H9 (cell line): Measurements from ENCODE around the gene CNOT4. TPM values are rescaled to one million over a fixed set of nuclear protein-coding genes. Genes with fewer than 3 reads are reported as not detected.
A peak's percentile ranks its signal among the peaks of the same experiment; 100 is the strongest.

Experiments used
- DNase-seq: peaks from one replicate; pipeline ENCODE4 v3.0.0-alpha.2; 2017
- H2AFZ ChIP-seq: one replicate; pipeline ENCODE4 v1.6.1; 2013; ENCODE audit warnings: mild to moderate bottlenecking, low read length, control low read depth, moderate library complexity
- H2AK5ac ChIP-seq: 2 replicates; pipeline ENCODE4 v1.6.1; 2013; ENCODE audit warnings: low read length, control low read depth, mixed read lengths; ENCODE audit not compliant: insufficient read length
- H2BK120ac ChIP-seq: one replicate; pipeline ENCODE4 v1.6.1; 2013; ENCODE audit warnings: low read depth, mild to moderate bottlenecking, low read length, control low read depth, inconsistent platforms; ENCODE audit not compliant: poor library complexity, severe bottlenecking
- H2BK12ac ChIP-seq: 2 replicates; pipeline ENCODE4 v1.6.1; 2013; ENCODE audit warnings: low read length, control low read depth, mixed read lengths, low read depth; ENCODE audit not compliant: insufficient read length
- H2BK15ac ChIP-seq: 2 replicates; pipeline ENCODE4 v1.6.1; 2013; ENCODE audit warnings: low read depth, low read length, control low read depth
- H2BK20ac ChIP-seq: one replicate; pipeline ENCODE4 v1.6.1; 2013; ENCODE audit warnings: low read depth, mild to moderate bottlenecking, low read length, control low read depth, inconsistent platforms; ENCODE audit not compliant: poor library complexity, severe bottlenecking
- H2BK5ac ChIP-seq: 2 replicates; pipeline ENCODE4 v1.6.1; 2013; ENCODE audit warnings: low read length, control low read depth, mixed read lengths; ENCODE audit not compliant: insufficient read length
- H3K14ac ChIP-seq: 2 replicates; pipeline ENCODE4 v1.6.1; 2013; ENCODE audit warnings: low read length, control low read depth; ENCODE audit not compliant: insufficient read depth
- H3K18ac ChIP-seq: 2 replicates; pipeline ENCODE4 v1.6.1; 2013; ENCODE audit warnings: low read depth, mild to moderate bottlenecking, mixed read lengths, low read length, control low read depth; ENCODE audit not compliant: insufficient read length
- H3K23ac ChIP-seq: 2 replicates; pipeline ENCODE4 v1.6.1; 2013; ENCODE audit warnings: low read length, control low read depth, mixed read lengths, low read depth; ENCODE audit not compliant: insufficient read length
- H3K23me2 ChIP-seq: 2 replicates; pipeline ENCODE4 v1.6.1; 2013; ENCODE audit warnings: low read depth, mild to moderate bottlenecking, mixed read lengths, low read length, control low read depth; ENCODE audit not compliant: insufficient read length, poor library complexity, severe bottlenecking
- H3K27ac ChIP-seq: 2 replicates; pipeline ENCODE4 v1.5.1; 2013; ENCODE audit warnings: low read length, control low read depth, mixed read lengths, low read depth; ENCODE audit not compliant: insufficient read length
- H3K27me3 ChIP-seq: 2 replicates; pipeline ENCODE4 v1.6.1; 2013; ENCODE audit warnings: low read length, control low read depth, inconsistent platforms; ENCODE audit not compliant: insufficient read depth
- H3K4ac ChIP-seq: 2 replicates; pipeline ENCODE4 v1.6.1; 2013; ENCODE audit warnings: low read depth, mild to moderate bottlenecking, control low read depth, inconsistent platforms, low read length, moderate library complexity
- H3K4me1 ChIP-seq: 2 replicates; pipeline ENCODE4 v1.6.1; 2013; ENCODE audit warnings: low read length, control low read depth, inconsistent platforms; ENCODE audit not compliant: insufficient read depth
- H3K4me2 ChIP-seq: 2 replicates; pipeline ENCODE4 v1.6.1; 2013; ENCODE audit warnings: low read length, control low read depth, mixed read lengths; ENCODE audit not compliant: insufficient read length, insufficient read depth
- H3K56ac ChIP-seq: 2 replicates; pipeline ENCODE4 v1.6.1; 2013; ENCODE audit warnings: low read depth, mild to moderate bottlenecking, mixed read lengths, low read length, control low read depth; ENCODE audit not compliant: insufficient read length
- H3K79me1 ChIP-seq: 2 replicates; pipeline ENCODE4 v1.6.1; 2013; ENCODE audit warnings: low read depth, mild to moderate bottlenecking, moderate library complexity, low read length, control low read depth, inconsistent platforms; ENCODE audit not compliant: insufficient read depth, poor library complexity, severe bottlenecking
- H3K79me2 ChIP-seq: 2 replicates; pipeline ENCODE4 v1.6.1; 2013; ENCODE audit warnings: low read length, control low read depth, inconsistent platforms; ENCODE audit not compliant: insufficient read depth
- H3K9ac ChIP-seq: 2 replicates; pipeline ENCODE4 v1.6.1; 2013; ENCODE audit warnings: low read length, control low read depth, mixed read lengths; ENCODE audit not compliant: insufficient read length; ENCODE audit errors: extremely low read depth
- H3K9me3 ChIP-seq: one replicate; pipeline ENCODE4 v1.6.1; 2013; ENCODE audit warnings: low read depth, low read length, inconsistent platforms; ENCODE audit not compliant: control insufficient read depth
- H3T11ph ChIP-seq: one replicate; pipeline ENCODE4 v1.6.1; 2013; ENCODE audit warnings: mild to moderate bottlenecking, low read length, control low read depth, inconsistent platforms
- H4K20me1 ChIP-seq: one replicate; pipeline ENCODE4 v1.6.1; 2013; ENCODE audit not compliant: control insufficient read depth, insufficient read length, insufficient read depth
- H4K5ac ChIP-seq: 2 replicates; pipeline ENCODE4 v1.6.1; 2013; ENCODE audit warnings: low read depth, mild to moderate bottlenecking, mixed read lengths, low read length, control low read depth; ENCODE audit not compliant: insufficient read length
- H4K8ac ChIP-seq: replicated peaks from 2 replicates; pipeline ENCODE4 v1.6.1; 2013; ENCODE audit warnings: low read length, control low read depth, mixed read lengths, low read depth; ENCODE audit not compliant: insufficient read length
- H4K91ac ChIP-seq: 2 replicates; pipeline ENCODE4 v1.6.1; 2013; ENCODE audit warnings: low read depth, mild to moderate bottlenecking, moderate library complexity, mixed read lengths, low read length, control low read depth; ENCODE audit not compliant: insufficient read length
- H3K27ac Mint-ChIP-seq, 3 experiments: 2 replicates in 2 of 3; 3 replicates in 1 of 3; pipeline ENCODE4 v1.8.0; 2020 to 2021; ENCODE audit warnings: mixed read lengths in 3 of 3, mild to moderate bottlenecking in 1 of 3, moderate library complexity in 1 of 3
- H3K27me3 Mint-ChIP-seq: 2 replicates; pipeline ENCODE4 v1.8.0; 2021; ENCODE audit warnings: low read depth, mild to moderate bottlenecking, moderate library complexity, mixed read lengths
- H3K36me3 Mint-ChIP-seq, 3 experiments: 2 replicates in 2 of 3; 3 replicates in 1 of 3; pipeline ENCODE4 v1.8.0; 2020 to 2021; ENCODE audit warnings: low read depth in 3 of 3, mixed read lengths in 3 of 3; ENCODE audit not compliant: insufficient read depth in 1 of 3
- H3K4me1 Mint-ChIP-seq, 2 experiments: 2 replicates each; pipeline ENCODE4 v1.8.0; 2020; ENCODE audit warnings: mixed read lengths in 2 of 2
- H3K4me3 Mint-ChIP-seq, 2 experiments: 2 replicates in 1 of 2; 3 replicates in 1 of 2; pipeline ENCODE4 v1.8.0; 2020 to 2021; ENCODE audit warnings: mild to moderate bottlenecking in 2 of 2, mixed read lengths in 2 of 2, moderate library complexity in 1 of 2
- H3K9me3 Mint-ChIP-seq, 2 experiments: 2 replicates in 1 of 2; 3 replicates in 1 of 2; pipeline ENCODE4 v1.8.0; 2020; ENCODE audit warnings: mild to moderate bottlenecking in 2 of 2, mixed read lengths in 2 of 2, moderate library complexity in 1 of 2
- WGBS: extraction: QIAGEN DNeasy Blood & Tissue Kit; methylation state at CpG from one replicate; pipeline ENCODE4 v1.1.7; 2013; ENCODE audit warnings: missing lambda C conversion rate, low lambda C conversion rate, mixed read lengths; ENCODE audit not compliant: insufficient read length; ENCODE audit errors: extremely low coverage; 5-methylcytosine and 5-hydroxymethylcytosine counted together
- total RNA-seq: library from RNA; stranded (reverse); gene quantifications from 2 replicates; pipeline ENCODE4 v1.2.1, GENCODE V29; 2021
- TF ChIP-seq, protein P1 (sequence below): fragments of 200-600 bp; sonication (generic); conservative IDR thresholded peaks from 3 replicates; pipeline ENCODE4 v1.8.0; 2021; ENCODE audit warnings: antibody characterized with exemption, mild to moderate bottlenecking

Gene CNOT4
- total RNA-seq, 1 experiment from 2014 or later: 27.4 TPM

DNA sequence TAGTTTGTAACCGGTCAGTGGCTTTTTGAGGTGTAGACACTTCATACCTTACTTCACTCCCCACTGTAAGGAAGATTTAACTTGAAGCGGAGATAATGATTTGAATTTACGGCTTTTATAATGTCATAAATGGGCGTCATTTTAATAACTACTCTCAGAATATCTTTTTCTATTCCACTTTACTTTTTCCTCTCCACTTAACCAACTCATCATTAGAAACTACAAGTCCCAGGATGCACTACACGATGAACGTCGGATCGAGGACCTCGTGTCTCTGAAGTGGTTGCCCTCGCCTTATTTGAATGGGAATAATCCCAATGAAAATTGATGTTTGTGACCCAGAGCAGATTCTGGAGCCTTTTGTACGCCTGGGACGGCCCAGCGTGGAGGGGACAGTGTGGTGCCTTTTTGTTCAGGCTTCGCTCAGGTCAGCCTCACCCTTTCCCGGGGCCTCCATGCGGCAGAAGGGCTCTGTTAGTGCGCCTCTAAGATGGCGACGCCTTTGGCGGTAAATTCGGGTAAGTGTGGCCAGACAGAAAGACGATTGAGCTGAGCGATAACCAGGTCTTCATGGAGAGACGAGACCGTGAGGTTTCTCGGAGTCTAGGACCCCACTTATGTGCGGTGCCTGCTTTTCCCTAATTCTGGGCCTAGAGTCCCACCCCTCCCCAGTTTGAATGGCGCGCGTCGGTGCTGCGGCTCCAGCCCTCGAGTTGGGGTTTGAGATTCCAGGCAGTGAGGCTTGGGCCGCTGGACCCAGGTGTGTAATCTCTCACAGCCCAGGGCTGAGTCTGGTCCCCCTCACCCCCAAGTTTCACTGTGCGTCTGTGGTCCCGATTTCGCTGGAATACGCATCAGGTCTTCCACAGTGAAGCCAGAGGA lies 47.8 kb upstream of the CNOT4 start, which contains the start of gene NUP205:
Gene NUP205, plus strand, starts transcription at position 463 of the 882 bp plus-strand sequence. Its CDS starts 28 bp downstream, at position 491.
- H3K23ac ChIP-seq: no peak within 1 kb of the TSS
- H3K56ac ChIP-seq: peak within 1 kb of the TSS; percentile 44
- H3K27me3 Mint-ChIP-seq: no peaks in the 10 kb centered on the region
- H3K23me2 ChIP-seq: peaks cover 6% of the 10 kb centered on the region
- no peaks in the 10 kb centered on the region for H3K9me3 ChIP-seq
- peak within 1 kb of the TSS; percentile 97 for H2BK5ac ChIP-seq
- H3K9me3 Mint-ChIP-seq: no peaks in the 10 kb centered on the region
- H3K79me1 ChIP-seq: no peaks in the 10 kb centered on the region
- H3K4me2 ChIP-seq: peak within 1 kb of the TSS; percentile 63
- no peak within 1 kb of the TSS for H2AK5ac ChIP-seq
- H3K9ac ChIP-seq: peak within 1 kb of the TSS; percentile 99
- TF ChIP-seq, protein P1, sequence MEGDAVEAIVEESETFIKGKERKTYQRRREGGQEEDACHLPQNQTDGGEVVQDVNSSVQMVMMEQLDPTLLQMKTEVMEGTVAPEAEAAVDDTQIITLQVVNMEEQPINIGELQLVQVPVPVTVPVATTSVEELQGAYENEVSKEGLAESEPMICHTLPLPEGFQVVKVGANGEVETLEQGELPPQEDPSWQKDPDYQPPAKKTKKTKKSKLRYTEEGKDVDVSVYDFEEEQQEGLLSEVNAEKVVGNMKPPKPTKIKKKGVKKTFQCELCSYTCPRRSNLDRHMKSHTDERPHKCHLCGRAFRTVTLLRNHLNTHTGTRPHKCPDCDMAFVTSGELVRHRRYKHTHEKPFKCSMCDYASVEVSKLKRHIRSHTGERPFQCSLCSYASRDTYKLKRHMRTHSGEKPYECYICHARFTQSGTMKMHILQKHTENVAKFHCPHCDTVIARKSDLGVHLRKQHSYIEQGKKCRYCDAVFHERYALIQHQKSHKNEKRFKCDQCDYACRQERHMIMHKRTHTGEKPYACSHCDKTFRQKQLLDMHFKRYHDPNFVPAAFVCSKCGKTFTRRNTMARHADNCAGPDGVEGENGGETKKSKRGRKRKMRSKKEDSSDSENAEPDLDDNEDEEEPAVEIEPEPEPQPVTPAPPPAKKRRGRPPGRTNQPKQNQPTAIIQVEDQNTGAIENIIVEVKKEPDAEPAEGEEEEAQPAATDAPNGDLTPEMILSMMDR: no peak
- peak within 1 kb of the TSS; percentile 97 for H3K18ac ChIP-seq
- H3K4ac ChIP-seq: peak within 1 kb of the TSS; percentile 2; the same call in 1 of the 2 replicates
- no peak within 1 kb of the TSS for H3K27ac Mint-ChIP-seq
- no peak within 1 kb of the TSS for H2BK20ac ChIP-seq
- H2AFZ ChIP-seq: peak within 1 kb of the TSS; percentile 71
- H3K4me1 Mint-ChIP-seq: peaks cover 21 to 28% of the 10 kb centered on the region in 2 experiments
- peak within 1 kb of the TSS; percentile 27 to 30; a peak in 2 of 5 replicates for H3K4me3 Mint-ChIP-seq
- H3K14ac ChIP-seq: peak within 1 kb of the TSS; percentile 96
- H3K36me3 Mint-ChIP-seq: peaks cover 0 to 1% (median 1%) of the 10 kb centered on the region in 3 experiments; a peak in 1 of 7 replicates
- H3K79me2 ChIP-seq: peaks cover 10% of the 10 kb centered on the region; the same call in 1 of the 2 replicates
- H3K4me1 ChIP-seq: peaks cover 3% of the 10 kb centered on the region
- peak within 1 kb of the TSS; percentile 25 for H2BK120ac ChIP-seq
- H4K5ac ChIP-seq: peak within 1 kb of the TSS; percentile 96
- H3K27me3 ChIP-seq: no peaks in the 10 kb centered on the region
- peak within 1 kb of the TSS; percentile 66 for H3K27ac ChIP-seq
- no peaks in the 10 kb centered on the region for H4K20me1 ChIP-seq
- peak; percentile 78 for DNase-seq
- peak within 1 kb of the TSS; percentile 70 for H4K8ac ChIP-seq
- WGBS: no CpG with 5 or more reads among the region's 38 CpGs
- H2BK15ac ChIP-seq: peak within 1 kb of the TSS; percentile 6; the same call in 1 of the 2 replicates
- peak within 1 kb of the TSS; percentile 46 for H3T11ph ChIP-seq
- H4K91ac ChIP-seq: peak within 1 kb of the TSS; percentile 8
- H2BK12ac ChIP-seq: peak within 1 kb of the TSS; percentile 85
